ENCODE results near the gene CHD8. TPM values are rescaled to one million over a fixed set of nuclear protein-coding genes. Genes with fewer than 3 reads are reported as not detected.
A peak's percentile ranks its signal among the peaks of the same experiment; 100 is the strongest.

CHD8 gene
- total and polyA plus RNA-seq, 2 of the 13 experiments (the other 11 are each of a cell fraction or from before 2014, with no cell fraction given), result 35.1 to 79.6 TPM

DNA sequence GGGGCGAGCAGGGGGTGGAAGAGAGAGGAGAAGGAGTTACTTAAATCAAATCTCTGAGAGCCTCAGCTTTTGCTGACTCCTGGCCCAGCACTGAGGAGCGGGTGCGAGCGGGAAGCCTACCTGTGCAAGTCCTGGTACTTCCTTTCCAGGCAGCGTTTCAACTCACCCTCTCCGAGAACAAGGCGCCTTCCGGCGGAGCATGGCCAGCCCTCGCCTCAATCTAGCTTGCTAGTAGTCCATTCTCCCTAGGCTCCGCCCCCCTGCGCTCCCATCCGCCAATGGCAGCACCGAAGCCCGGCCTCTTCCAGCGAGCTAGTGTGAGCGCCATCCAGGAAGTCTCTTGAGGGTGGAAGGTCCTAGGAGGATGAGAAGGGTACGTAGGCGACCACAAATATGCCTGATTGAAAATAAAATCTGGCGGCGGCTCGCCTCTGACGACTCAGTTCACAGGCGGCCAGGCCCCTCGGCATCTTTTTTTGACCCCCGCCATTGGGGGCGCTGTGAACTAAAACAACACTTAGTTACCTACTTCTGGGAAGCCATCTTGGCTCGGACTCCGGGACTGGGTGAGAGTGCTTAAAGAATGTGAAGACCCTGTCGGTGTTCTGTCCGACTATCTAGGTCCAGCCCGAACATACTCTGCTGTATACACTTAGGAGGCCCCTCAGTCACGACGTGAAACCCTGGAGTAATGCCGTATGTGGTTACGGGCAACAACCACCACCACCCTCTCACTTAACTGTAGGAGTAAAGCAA lies at the start of gene CHD8 (continued):
- peak in 1 of 2 experiments; percentile 63; a peak in 1 of 4 replicates for TF ChIP-seq REST (IDR thresholded peaks at IDR 0.05; ENCODE audit: borderline replicate concordance in 1 of 2, low read depth in 1 of 2, low read length in 2 of 2)
- TF ChIP-seq NFIC (IDR thresholded peaks at IDR 0.05; ENCODE audit: low read length), result 0 out of 2 replicates have a peak, but pooled peaks have one; percentile 19
- peak; percentile 96 for TF ChIP-seq ZFX (CRISPR knock-in tag; IDR thresholded peaks at IDR 0.05; ENCODE audit: low read depth)
- no peak for TF ChIP-seq ZC3H13 (CRISPR knock-in tag; IDR thresholded peaks at IDR 0.05)
- TF ChIP-seq SSRP1 (CRISPR knock-in tag; IDR thresholded peaks at IDR 0.05), result no peak; the same call in 1 of the 2 replicates
- no peak for TF ChIP-seq HDAC6 (IDR thresholded peaks at IDR 0.05; ENCODE audit: low read depth, low read length)
- TF ChIP-seq, protein P1, sequence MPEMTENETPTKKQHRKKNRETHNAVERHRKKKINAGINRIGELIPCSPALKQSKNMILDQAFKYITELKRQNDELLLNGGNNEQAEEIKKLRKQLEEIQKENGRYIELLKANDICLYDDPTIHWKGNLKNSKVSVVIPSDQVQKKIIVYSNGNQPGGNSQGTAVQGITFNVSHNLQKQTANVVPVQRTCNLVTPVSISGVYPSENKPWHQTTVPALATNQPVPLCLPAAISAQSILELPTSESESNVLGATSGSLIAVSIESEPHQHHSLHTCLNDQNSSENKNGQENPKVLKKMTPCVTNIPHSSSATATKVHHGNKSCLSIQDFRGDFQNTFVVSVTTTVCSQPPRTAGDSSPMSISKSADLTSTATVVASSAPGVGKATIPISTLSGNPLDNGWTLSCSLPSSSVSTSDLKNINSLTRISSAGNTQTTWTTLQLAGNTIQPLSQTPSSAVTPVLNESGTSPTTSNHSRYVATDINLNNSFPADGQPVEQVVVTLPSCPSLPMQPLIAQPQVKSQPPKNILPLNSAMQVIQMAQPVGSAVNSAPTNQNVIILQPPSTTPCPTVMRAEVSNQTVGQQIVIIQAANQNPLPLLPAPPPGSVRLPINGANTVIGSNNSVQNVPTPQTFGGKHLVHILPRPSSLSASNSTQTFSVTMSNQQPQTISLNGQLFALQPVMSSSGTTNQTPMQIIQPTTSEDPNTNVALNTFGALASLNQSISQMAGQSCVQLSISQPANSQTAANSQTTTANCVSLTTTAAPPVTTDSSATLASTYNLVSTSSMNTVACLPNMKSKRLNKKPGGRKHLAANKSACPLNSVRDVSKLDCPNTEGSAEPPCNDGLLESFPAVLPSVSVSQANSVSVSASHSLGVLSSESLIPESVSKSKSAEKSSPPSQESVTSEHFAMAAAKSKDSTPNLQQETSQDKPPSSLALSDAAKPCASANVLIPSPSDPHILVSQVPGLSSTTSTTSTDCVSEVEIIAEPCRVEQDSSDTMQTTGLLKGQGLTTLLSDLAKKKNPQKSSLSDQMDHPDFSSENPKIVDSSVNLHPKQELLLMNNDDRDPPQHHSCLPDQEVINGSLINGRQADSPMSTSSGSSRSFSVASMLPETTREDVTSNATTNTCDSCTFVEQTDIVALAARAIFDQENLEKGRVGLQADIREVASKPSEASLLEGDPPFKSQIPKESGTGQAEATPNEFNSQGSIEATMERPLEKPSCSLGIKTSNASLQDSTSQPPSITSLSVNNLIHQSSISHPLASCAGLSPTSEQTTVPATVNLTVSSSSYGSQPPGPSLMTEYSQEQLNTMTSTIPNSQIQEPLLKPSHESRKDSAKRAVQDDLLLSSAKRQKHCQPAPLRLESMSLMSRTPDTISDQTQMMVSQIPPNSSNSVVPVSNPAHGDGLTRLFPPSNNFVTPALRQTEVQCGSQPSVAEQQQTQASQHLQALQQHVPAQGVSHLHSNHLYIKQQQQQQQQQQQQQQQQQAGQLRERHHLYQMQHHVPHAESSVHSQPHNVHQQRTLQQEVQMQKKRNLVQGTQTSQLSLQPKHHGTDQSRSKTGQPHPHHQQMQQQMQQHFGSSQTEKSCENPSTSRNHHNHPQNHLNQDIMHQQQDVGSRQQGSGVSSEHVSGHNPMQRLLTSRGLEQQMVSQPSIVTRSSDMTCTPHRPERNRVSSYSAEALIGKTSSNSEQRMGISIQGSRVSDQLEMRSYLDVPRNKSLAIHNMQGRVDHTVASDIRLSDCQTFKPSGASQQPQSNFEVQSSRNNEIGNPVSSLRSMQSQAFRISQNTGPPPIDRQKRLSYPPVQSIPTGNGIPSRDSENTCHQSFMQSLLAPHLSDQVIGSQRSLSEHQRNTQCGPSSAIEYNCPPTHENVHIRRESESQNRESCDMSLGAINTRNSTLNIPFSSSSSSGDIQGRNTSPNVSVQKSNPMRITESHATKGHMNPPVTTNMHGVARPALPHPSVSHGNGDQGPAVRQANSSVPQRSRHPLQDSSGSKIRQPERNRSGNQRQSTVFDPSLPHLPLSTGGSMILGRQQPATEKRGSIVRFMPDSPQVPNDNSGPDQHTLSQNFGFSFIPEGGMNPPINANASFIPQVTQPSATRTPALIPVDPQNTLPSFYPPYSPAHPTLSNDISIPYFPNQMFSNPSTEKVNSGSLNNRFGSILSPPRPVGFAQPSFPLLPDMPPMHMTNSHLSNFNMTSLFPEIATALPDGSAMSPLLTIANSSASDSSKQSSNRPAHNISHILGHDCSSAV (CRISPR knock-in tag; IDR thresholded peaks at IDR 0.05; ENCODE audit: borderline replicate concordance), result no peak
- peak; percentile 89; the same call in 1 of the 2 replicates for TF ChIP-seq NRL (CRISPR knock-in tag; IDR thresholded peaks at IDR 0.05; ENCODE audit: borderline replicate concordance)
- TF ChIP-seq ZNF253 (CRISPR knock-in tag; IDR thresholded peaks at IDR 0.05; ENCODE audit: borderline replicate concordance), result no peak
- peak; percentile 59; the same call in 1 of the 2 replicates for TF ChIP-seq NFKBIZ (CRISPR knock-in tag; IDR thresholded peaks at IDR 0.05)
